Measurements from ENCODE around the gene CAMK1D.

- TF ChIP-seq CTCF (IDR thresholded peaks at IDR 0.05; ENCODE audit: low read length) (no peak), EZH2 (optimal IDR thresholded peaks at IDR 0.05; ENCODE audit: low read depth, low read length) (no peak), EZH2phosphoT487 (IDR thresholded peaks at IDR 0.05; ENCODE audit: low read length) (no peak)
Observed at GRCh38 chr10:12709521-12709963, 360.2 kb downstream of the CAMK1D start.
